HCT116 (cell line): ENCODE measurements around the gene IGLL5. TPM values are rescaled to one million over a fixed set of nuclear protein-coding genes. Genes with fewer than 3 reads are reported as not detected.

ENCODE experiments used
- ATAC-seq: fragments of 200-7000 bp; cut with Tn5 transposase; 2 replicates; pipeline ENCODE4 v1.9.1; 2020; ENCODE audit warnings: mild to moderate bottlenecking, moderate library complexity
- BruUV-seq: library from RNA; stranded (reverse); fragments of 400-500 nt; replicated peaks from 2 replicates; lab custom pipeline; 2021; lab: Mats Ljungman, UMichigan
- CTCF ChIA-PET: fragments of 300-600 bp; sonication (Branson Sonifier 250); formaldehyde crosslinking; loops from one replicate; lab custom pipeline; 2021; ENCODE audit warnings: antibody characterized with exemption; lab: Charles Lee
- POLR2A ChIA-PET: fragments of 300-600, 350-600 bp; sonication (Branson Sonifier 250); formaldehyde crosslinking; loops from one replicate; lab custom pipeline; 2021; ENCODE audit warnings: antibody characterized with exemption; lab: Charles Lee
- RAD21 ChIA-PET, 2 experiments: fragments of 300-600 bp; sonication (Branson Sonifier 250); formaldehyde crosslinking; loops; one replicate each; lab custom pipeline; 2023; ENCODE audit warnings: low total read pairs in 2 of 2; ENCODE audit not compliant: uncharacterized antibody in 2 of 2, unreplicated experiment in 2 of 2, low non-redundant PET in 1 of 2; lab: Charles Lee
- DNase-seq: peaks from one replicate; pipeline ENCODE4 v3.0.0-alpha.2; 2010; ENCODE audit warnings: low read depth, low spot score
- H2AFZ ChIP-seq: fragments of 200-600 bp; shearing (Covaris generic), sonication (generic); 2 replicates; pipeline ENCODE4 v1.6.1; 2017; ENCODE audit warnings: low read depth, mixed run types, mixed read lengths, antibody characterized with exemption, low read length; ENCODE audit not compliant: poor library complexity, severe bottlenecking
- H3K27ac ChIP-seq: 2 replicates; pipeline ENCODE4 v1.5.1; 2012; ENCODE audit warnings: low read depth, low read length
- H3K27me3 ChIP-seq: fragments of 200-600 bp; sonication (generic); 2 replicates; pipeline ENCODE4 v1.6.1; 2016; ENCODE audit warnings: mixed run types, low read length, mixed read lengths; ENCODE audit not compliant: insufficient read depth
- H3K36me3 ChIP-seq, 2 experiments: fragments of 200-500 bp in 1 of 2; fragments of 200-600 bp in 1 of 2; sonication (Bioruptor generic) in 1 of 2; sonication (generic) in 1 of 2; 2 replicates each; pipeline versions ENCODE4 v1.5.1 to v1.6.1; 2014 to 2016; ENCODE audit warnings: low read length in 2 of 2, inconsistent platforms in 1 of 2, mixed read lengths in 1 of 2, mixed run types in 1 of 2; ENCODE audit not compliant: insufficient read depth in 2 of 2, control insufficient read depth in 1 of 2
- H3K4me1 ChIP-seq, 2 experiments: fragments of 200-600 bp in 1 of 2; sonication (generic) in 1 of 2; 2 replicates each; pipeline versions ENCODE4 v1.5.1 to v1.6.1; 2012 to 2017; ENCODE audit warnings: low read length in 2 of 2, inconsistent platforms in 1 of 2, mild to moderate bottlenecking in 1 of 2, mixed read lengths in 1 of 2, mixed run types in 1 of 2, moderate library complexity in 1 of 2; ENCODE audit not compliant: insufficient read depth in 2 of 2, control insufficient read depth in 1 of 2
- H3K4me2 ChIP-seq: fragments of 200-600 bp; sonication (generic); 2 replicates; pipeline ENCODE4 v1.6.1; 2017; ENCODE audit warnings: mixed run types, low read length, mixed read lengths
- H3K4me3 ChIP-seq, 2 experiments: fragments of 200-600 bp in 1 of 2; sonication (generic) in 1 of 2; replicated peaks in 1 of 2; 2 replicates each; pipeline ENCODE4 v1.5.1; 2011 to 2016; ENCODE audit warnings: low read length in 2 of 2, control low read depth in 1 of 2, low read depth in 1 of 2, mild to moderate bottlenecking in 1 of 2, mixed read lengths in 1 of 2, mixed run types in 1 of 2
- H3K79me2 ChIP-seq: fragments of 200-600 bp; sonication (generic); 2 replicates; pipeline ENCODE4 v1.6.1; 2017; ENCODE audit warnings: mild to moderate bottlenecking, mixed run types, low read length, moderate library complexity, mixed read lengths; ENCODE audit not compliant: insufficient read depth
- H3K9ac ChIP-seq: fragments of 200-600 bp; sonication (generic); 2 replicates; pipeline ENCODE4 v1.6.1; 2016; ENCODE audit warnings: low read length, mixed read lengths
- H3K9me2 ChIP-seq: fragments of 200-600 bp; sonication (generic), shearing (Covaris generic); 2 replicates; pipeline ENCODE4 v1.6.1; 2017; ENCODE audit warnings: mixed run types, mild to moderate bottlenecking, moderate library complexity; ENCODE audit not compliant: insufficient read depth
- H3K9me3 ChIP-seq, 2 experiments: fragments of 200-500 bp in 1 of 2; fragments of 200-600 bp in 1 of 2; sonication (Bioruptor generic) in 1 of 2; sonication (generic) in 1 of 2; 2 replicates each; pipeline ENCODE4 v1.6.1; 2014 to 2017; ENCODE audit warnings: low read length in 2 of 2, mixed read lengths in 2 of 2, inconsistent platforms in 1 of 2, low read depth in 1 of 2, mild to moderate bottlenecking in 1 of 2, mixed run types in 1 of 2, moderate library complexity in 1 of 2; ENCODE audit not compliant: control insufficient read depth in 1 of 2, insufficient read depth in 1 of 2
- H4K20me1 ChIP-seq: fragments of 200-600 bp; sonication (generic), shearing (Covaris generic); 2 replicates; pipeline ENCODE4 v1.6.1; 2017; ENCODE audit warnings: mixed run types, mild to moderate bottlenecking, moderate library complexity; ENCODE audit not compliant: insufficient read depth
- ATF3 ChIP-seq: IDR thresholded peaks from 2 replicates; pipeline ENCODE4 v1.6.1; 2012
- CTCF ChIP-seq, 3 experiments: fragments of 200-600 bp in 1 of 3; sonication (generic) in 1 of 3; IDR thresholded peaks in 2 of 3; conservative IDR thresholded peaks in 1 of 3; 2 replicates each; pipeline ENCODE4 v1.5.1; 2012 to 2017; ENCODE audit warnings: low read depth in 2 of 3, low read length in 2 of 3, antibody characterized with exemption in 1 of 3, borderline replicate concordance in 1 of 3, control low read depth in 1 of 3, mild to moderate bottlenecking in 1 of 3, mixed read lengths in 1 of 3, mixed run types in 1 of 3, moderate library complexity in 1 of 3; ENCODE audit not compliant: insufficient read depth in 1 of 3
- ELF1 ChIP-seq: IDR thresholded peaks from 2 replicates; pipeline ENCODE4 v1.6.1; 2012; ENCODE audit warnings: low read depth, borderline replicate concordance
- JUND ChIP-seq: IDR thresholded peaks from 2 replicates; pipeline ENCODE4 v1.6.1; 2012
- YY1 ChIP-seq: IDR thresholded peaks from 2 replicates; pipeline ENCODE4 v1.6.1; 2011; ENCODE audit warnings: low read length, low read depth, moderate library complexity, mild to moderate bottlenecking; ENCODE audit not compliant: insufficient replicate concordance; ENCODE audit errors: extremely low read depth
- ZBTB33 ChIP-seq: IDR thresholded peaks from 2 replicates; pipeline ENCODE4 v1.6.1; 2011; ENCODE audit warnings: mild to moderate bottlenecking, low read length, moderate library complexity; ENCODE audit not compliant: insufficient replicate concordance; ENCODE audit errors: extremely low read depth
- intact Hi-C: fragments of 100-400 bp; cut with micrococcal nuclease; formaldehyde crosslinking; loops from 2 replicates; pipeline ENCODE4 v1.10.0; 2022
- total RNA-seq: library from RNA; stranded (reverse); gene quantifications from one replicate; pipeline ENCODE4 v1.2.1, GENCODE V29; 2021; ENCODE audit not compliant: unreplicated experiment

IGLL5 gene
- total RNA-seq, 1 experiment from 2014 or later, result not detected

- no peak for TF ChIP-seq CTCF (IDR thresholded peaks at IDR 0.05 in 2 of 3, conservative IDR thresholded peaks at IDR 0.05 in 1 of 3; ENCODE audit: borderline replicate concordance in 1 of 3, insufficient read depth in 1 of 3, low read depth in 2 of 3, low read length in 2 of 3)
- TF ChIP-seq JUND, result no peak
- TF ChIP-seq, all 23 proteins: peak for 0
These were observed 42.5 kb downstream of the IGLL5 start (continued) for GRCh38 chr22:22930222-22930497.

- Histone ChIP-seq H3K4me3 (no peak overlapping the region), H3K9me2 (no peaks in the 10 kb centered on the region), H3K79me2 (no peaks in the 10 kb centered on the region), H3K9ac (no peak overlapping the region), H3K4me1 (peaks cover 0 to 11% of the 10 kb centered on the region in 2 experiments; a peak in 2 of 4 replicates), H3K9me3 (no peaks in the 10 kb centered on the region), H4K20me1 (no peaks in the 10 kb centered on the region), H3K27ac (no peak overlapping the region), H3K27me3 (no peaks in the 10 kb centered on the region), H2AFZ (no peak overlapping the region), H3K36me3 (no peaks in the 10 kb centered on the region), H3K4me2 (no peak overlapping the region)
- ATAC-seq, result no peak
- ChIA-PET CTCF (no interaction called here), RAD21 (no interaction called here), POLR2A (no interaction called here)
- no TSS peak for BruUV-seq
- no peak for DNase-seq
- intact Hi-C loops, result no loop called here
- TF ChIP-seq ATF3 (no peak), ZBTB33 (no peak), ELF1 (no peak), YY1 (no peak), JUND (no peak)
These were observed 43.2 kb downstream of the IGLL5 start for GRCh38 chr22:22930571-22931556.
